Measurements from ENCODE around the gene ONECUT3.

DNA sequence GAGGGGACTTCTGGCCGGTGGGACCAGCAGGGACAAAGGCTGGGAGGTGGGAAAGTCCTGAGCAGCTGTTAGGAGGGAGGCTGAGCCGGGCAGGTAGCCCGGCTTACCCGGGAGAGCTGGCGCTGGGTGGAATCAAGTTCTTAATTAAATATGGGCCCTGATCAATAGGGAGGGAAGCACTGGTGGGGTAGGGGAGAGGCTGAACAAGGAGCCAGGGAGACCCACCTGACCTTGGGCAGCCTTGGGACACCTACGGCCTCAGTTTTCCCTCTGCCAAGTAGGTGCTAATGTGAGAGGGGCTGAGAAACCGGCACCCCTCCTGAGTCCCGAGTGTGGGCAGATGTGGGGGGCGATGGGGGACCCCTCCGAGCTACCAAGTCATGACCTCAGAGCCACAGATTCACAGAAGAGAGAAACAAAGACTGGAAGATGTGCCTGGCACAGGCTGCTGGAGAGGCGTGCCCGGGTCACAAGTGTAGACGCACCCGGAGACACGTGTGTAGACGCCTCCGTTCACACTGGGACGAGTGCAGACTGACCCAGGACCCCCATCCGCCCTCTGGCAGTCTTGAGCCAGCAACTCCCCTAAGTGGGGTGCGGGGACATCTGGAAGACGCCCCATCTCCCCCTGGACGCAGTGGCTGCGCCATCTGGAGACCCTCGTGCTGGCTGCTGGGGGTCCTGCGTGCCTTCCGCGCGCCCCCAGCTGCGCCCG lies 8.4 kb downstream of the ONECUT3 start:
- TF ChIP-seq BHLHE40 (IDR thresholded peaks at IDR 0.05; ENCODE audit: borderline replicate concordance) (no peak), TARDBP (IDR thresholded peaks at IDR 0.05) (no peak), ELF4 (IDR thresholded peaks at IDR 0.05) (no peak), FOXM1 (IDR thresholded peaks at IDR 0.05; ENCODE audit: borderline replicate concordance) (no peak), FOXK2 (IDR thresholded peaks at IDR 0.05) (no peak), SP1 (IDR thresholded peaks at IDR 0.05) (no peak), ARNT (IDR thresholded peaks at IDR 0.05) (no peak), SUZ12 (IDR thresholded peaks at IDR 0.05) (no peak)

All from HEK293T (cell line).